SJCRH30 (cell line): ENCODE data around the gene ASH1L. TPM values are rescaled to one million over a fixed set of nuclear protein-coding genes. Genes with fewer than 3 reads are reported as not detected.
"Not testable (repeated sequence)": the region's sequence is repeated elsewhere in the genome, so short reads cannot be mapped to it uniquely, and the experiment has no call there.

Source experiments
- DNase-seq, 2 experiments: peaks; one replicate each; pipeline ENCODE4 v3.0.0-alpha.2; 2015 to 2020
- H3K27ac ChIP-seq: fragments of 250-450 bp; sonication (Bioruptor Pico); 2 replicates; pipeline ENCODE4 v1.5.1; 2020; ENCODE audit warnings: mild to moderate bottlenecking, moderate library complexity
- H3K27me3 ChIP-seq: fragments of 250-450 bp; sonication (Bioruptor Pico); 2 replicates; pipeline ENCODE4 v1.5.1; 2020; ENCODE audit warnings: mild to moderate bottlenecking, moderate library complexity
- H3K36me3 ChIP-seq: fragments of 250-450 bp; sonication (Bioruptor Pico); 2 replicates; pipeline ENCODE4 v1.5.1; 2020; ENCODE audit warnings: mild to moderate bottlenecking, moderate library complexity
- H3K4me1 ChIP-seq: fragments of 250-450 bp; sonication (Bioruptor Pico); 2 replicates; pipeline ENCODE4 v1.5.1; 2020; ENCODE audit warnings: mild to moderate bottlenecking, moderate library complexity
- H3K4me3 ChIP-seq: fragments of 250-450 bp; sonication (Bioruptor Pico); 2 replicates; pipeline ENCODE4 v1.5.1; 2020; ENCODE audit warnings: mild to moderate bottlenecking, moderate library complexity
- H3K9me3 ChIP-seq: fragments of 250-450 bp; sonication (Bioruptor Pico); replicated peaks from 2 replicates; pipeline ENCODE4 v1.5.1; 2020; ENCODE audit warnings: mild to moderate bottlenecking, moderate library complexity
- total RNA-seq: library from RNA; depleted of rRNA; stranded (reverse); fragments of >200 nt; shearing (Covaris generic); gene quantifications from 2 replicates; pipeline ENCODE4 v1.2.3, GENCODE V29; 2014

ASH1L gene
- total RNA-seq, 1 experiment from 2014 or later = 35.1 TPM

- H3K27ac ChIP-seq = no peak overlapping the region
- H3K27me3 ChIP-seq = no peaks in the 10 kb centered on the region
- H3K36me3 ChIP-seq = peaks cover 30% of the 10 kb centered on the region
- H3K4me1 ChIP-seq = peaks cover 14% of the 10 kb centered on the region
- DNase-seq = no peak
- no peaks in the 10 kb centered on the region for H3K9me3 ChIP-seq
- no peak overlapping the region for H3K4me3 ChIP-seq
Observed at GRCh38 chr1:155458111-155458510, 104.5 kb downstream of the ASH1L start.

DNA sequence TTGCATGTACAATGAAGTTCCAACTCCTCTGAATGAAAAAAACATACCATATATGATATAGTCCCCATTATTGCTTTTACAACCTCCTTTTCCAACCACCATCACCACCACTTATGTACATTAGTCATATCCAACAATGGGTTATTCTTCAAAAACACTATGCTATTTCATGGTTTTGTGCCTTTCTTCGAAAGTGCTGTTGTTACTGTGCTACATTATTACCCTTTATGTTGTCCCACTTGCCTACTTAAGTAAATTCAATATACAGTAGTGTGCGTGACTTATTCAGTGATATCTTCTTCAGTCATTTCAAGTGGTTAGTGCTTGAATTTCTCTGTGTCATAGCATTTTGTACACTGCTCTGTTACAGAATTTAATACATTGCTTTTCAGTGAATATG, 105.3 kb downstream of the ASH1L start:
- no peaks in the 10 kb centered on the region for H3K9me3 ChIP-seq
- H3K4me1 ChIP-seq = peaks cover 14% of the 10 kb centered on the region
- no peak overlapping the region for H3K4me3 ChIP-seq
- DNase-seq = no peak
- H3K27me3 ChIP-seq = no peaks in the 10 kb centered on the region
- no peak overlapping the region for H3K27ac ChIP-seq
- peaks cover 26% of the 10 kb centered on the region for H3K36me3 ChIP-seq

GRCh38 chr1:155455588-155456195, 106.9 kb downstream of the ASH1L start:
- DNase-seq = peak in 1 of 2 experiments; percentile 44
- H3K4me3 ChIP-seq = no peak overlapping the region
- no peak overlapping the region for H3K27ac ChIP-seq
- H3K9me3 ChIP-seq = no peaks in the 10 kb centered on the region
- no peaks in the 10 kb centered on the region for H3K27me3 ChIP-seq
- peaks cover 20% of the 10 kb centered on the region for H3K36me3 ChIP-seq
- H3K4me1 ChIP-seq = peaks cover 14% of the 10 kb centered on the region

DNA sequence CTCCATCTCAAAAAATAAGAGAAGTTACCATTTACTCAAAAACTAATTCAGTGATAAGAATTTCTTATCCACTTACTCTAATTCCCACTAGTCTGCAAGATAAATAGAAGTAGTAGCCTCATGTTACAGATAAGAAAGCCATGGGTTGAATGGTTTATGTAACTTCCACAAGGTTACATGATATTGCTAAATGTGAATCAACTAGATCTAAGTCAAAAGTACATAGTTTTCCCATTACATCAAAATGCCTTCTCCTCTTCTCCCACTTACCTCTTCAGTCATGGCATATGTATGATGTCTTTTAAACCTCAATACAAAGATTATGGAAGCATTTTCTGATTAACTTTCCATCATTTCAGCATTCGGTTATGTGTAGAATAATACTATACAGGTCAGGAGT, 108.5 kb downstream of the ASH1L start:
- DNase-seq = no peak
- no peaks in the 10 kb centered on the region for H3K9me3 ChIP-seq
- peaks cover 14% of the 10 kb centered on the region for H3K4me1 ChIP-seq
- peaks cover 20% of the 10 kb centered on the region for H3K36me3 ChIP-seq
- H3K27me3 ChIP-seq = no peaks in the 10 kb centered on the region
- no peak overlapping the region for H3K4me3 ChIP-seq
- no peak overlapping the region for H3K27ac ChIP-seq

- Histone ChIP-seq H3K27ac (no peak overlapping the region), H3K9me3 (no peaks in the 10 kb centered on the region), H3K4me3 (no peak overlapping the region), H3K36me3 (peaks cover 20% of the 10 kb centered on the region), H3K4me1 (peaks cover 14% of the 10 kb centered on the region), H3K27me3 (no peaks in the 10 kb centered on the region)
- no peak for DNase-seq
Observed at GRCh38 chr1:155453141-155453540, 109.5 kb downstream of the ASH1L start.

GRCh38 chr1:155451199-155451598, 111.4 kb downstream of the ASH1L start:
- no peak for DNase-seq
- H3K4me3 ChIP-seq = no peak overlapping the region
- no peaks in the 10 kb centered on the region for H3K27me3 ChIP-seq
- peaks cover 26% of the 10 kb centered on the region for H3K36me3 ChIP-seq
- H3K4me1 ChIP-seq = peaks cover 5% of the 10 kb centered on the region
- no peak overlapping the region for H3K27ac ChIP-seq
- H3K9me3 ChIP-seq = no peaks in the 10 kb centered on the region

- DNase-seq, H3K4me1 ChIP-seq, H3K27me3 ChIP-seq, H3K9me3 ChIP-seq, H3K27ac ChIP-seq, H3K4me3 ChIP-seq: not testable (repeated sequence)
- peaks cover 15% of the 10 kb centered on the region for H3K36me3 ChIP-seq
Observed at GRCh38 chr1:155442431-155442830, 120.2 kb downstream of the ASH1L start.

GRCh38 chr1:155437405-155437804, 125.2 kb downstream of the ASH1L start:
- no peaks in the 10 kb centered on the region for H3K9me3 ChIP-seq
- no peaks in the 10 kb centered on the region for H3K4me1 ChIP-seq
- H3K27me3 ChIP-seq = no peaks in the 10 kb centered on the region
- H3K36me3 ChIP-seq = peaks cover 28% of the 10 kb centered on the region
- DNase-seq = no peak
- no peak overlapping the region for H3K27ac ChIP-seq
- no peak overlapping the region for H3K4me3 ChIP-seq

DNA sequence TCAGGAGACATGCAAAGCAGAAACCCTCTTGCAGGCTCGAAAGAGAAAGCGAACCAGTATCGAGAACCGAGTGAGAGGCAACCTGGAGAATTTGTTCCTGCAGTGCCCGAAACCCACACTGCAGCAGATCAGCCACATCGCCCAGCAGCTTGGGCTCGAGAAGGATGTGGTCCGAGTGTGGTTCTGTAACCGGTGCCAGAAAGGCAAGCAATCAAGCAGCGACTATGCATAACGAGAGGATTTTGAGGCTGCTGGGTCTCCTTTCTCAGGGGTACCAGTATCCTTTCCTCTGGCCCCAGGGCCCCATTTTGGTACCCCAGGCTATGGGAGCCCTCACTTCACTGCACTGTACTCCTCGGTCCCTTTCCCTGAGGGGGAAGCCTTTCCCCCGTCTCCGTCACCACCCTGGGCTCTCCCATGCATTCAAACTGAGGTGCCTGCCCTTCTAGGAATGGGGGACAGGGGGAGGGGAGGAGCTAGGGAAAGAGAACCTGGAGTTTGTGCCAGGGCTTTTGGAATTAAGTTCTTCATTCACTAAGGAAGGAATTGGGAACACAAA, 128.7 kb downstream of the ASH1L start:
- H3K9me3 ChIP-seq, DNase-seq, H3K4me1 ChIP-seq, H3K4me3 ChIP-seq, H3K27me3 ChIP-seq, H3K27ac ChIP-seq: not testable (repeated sequence)
- peaks cover 31% of the 10 kb centered on the region for H3K36me3 ChIP-seq

GRCh38 chr1:155433128-155433830, 129.3 kb downstream of the ASH1L start:
- not testable (repeated sequence) for H3K4me3 ChIP-seq, H3K9me3 ChIP-seq, H3K27me3 ChIP-seq, DNase-seq, H3K4me1 ChIP-seq, H3K27ac ChIP-seq
- peaks cover 27% of the 10 kb centered on the region for H3K36me3 ChIP-seq

GRCh38 chr1:155424091-155424490, 138.5 kb downstream of the ASH1L start:
- H3K4me3 ChIP-seq = no peak overlapping the region
- no peaks in the 10 kb centered on the region; the same call in 1 of the 2 replicates for H3K36me3 ChIP-seq
- no peaks in the 10 kb centered on the region for H3K9me3 ChIP-seq
- no peaks in the 10 kb centered on the region for H3K4me1 ChIP-seq
- no peak for DNase-seq
- no peaks in the 10 kb centered on the region for H3K27me3 ChIP-seq
- no peak overlapping the region for H3K27ac ChIP-seq

GRCh38 chr1:155420788-155421187, 141.8 kb downstream of the ASH1L start:
- no peak for DNase-seq
- H3K4me1 ChIP-seq = no peaks in the 10 kb centered on the region
- no peaks in the 10 kb centered on the region; the same call in 1 of the 2 replicates for H3K36me3 ChIP-seq
- H3K27me3 ChIP-seq = no peaks in the 10 kb centered on the region
- no peak overlapping the region for H3K27ac ChIP-seq
- no peaks in the 10 kb centered on the region for H3K9me3 ChIP-seq
- H3K4me3 ChIP-seq = no peak overlapping the region

DNA sequence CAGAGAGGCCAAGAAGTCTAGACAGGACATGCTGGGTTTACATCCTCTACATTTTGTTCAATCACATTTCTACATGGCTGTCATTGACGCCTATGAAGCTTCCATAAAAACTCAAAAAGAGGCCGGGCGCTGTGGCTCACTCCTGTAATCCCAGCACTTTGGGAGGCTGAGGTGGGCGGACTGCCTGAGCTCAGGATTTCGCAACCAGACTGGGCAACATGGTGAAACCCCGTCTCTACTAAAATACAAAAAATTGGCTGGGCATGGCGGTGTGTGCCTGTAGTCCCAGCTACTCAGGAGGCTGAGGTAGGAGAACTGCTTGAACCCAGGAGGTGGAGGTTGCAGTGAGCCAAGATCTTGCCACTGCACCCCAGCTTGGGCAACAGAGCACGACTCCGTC, 150.8 kb downstream of the ASH1L start:
- not testable (repeated sequence) for H3K4me3 ChIP-seq, H3K9me3 ChIP-seq, H3K36me3 ChIP-seq, H3K27me3 ChIP-seq, H3K27ac ChIP-seq, H3K4me1 ChIP-seq, DNase-seq

DNA sequence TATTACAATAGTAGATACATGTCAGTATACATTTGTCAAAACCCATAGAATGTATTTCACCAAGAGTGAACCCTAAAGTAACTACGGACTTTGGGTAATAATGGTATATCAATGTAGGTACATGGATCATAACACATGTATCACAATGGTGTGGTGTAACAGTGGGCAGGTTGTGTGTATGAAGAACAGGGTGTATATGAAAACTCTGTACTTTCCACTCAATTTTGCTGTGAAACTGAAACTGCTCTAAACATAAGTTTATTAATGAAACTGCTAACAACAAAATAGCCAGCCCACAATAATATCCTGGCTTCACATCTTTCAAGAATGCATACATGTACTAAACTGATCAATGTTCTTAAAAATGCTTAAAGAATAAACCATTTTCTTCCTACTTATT, 151.7 kb downstream of the ASH1L start:
- no peaks in the 10 kb centered on the region for H3K4me1 ChIP-seq
- H3K9me3 ChIP-seq = no peaks in the 10 kb centered on the region
- no peaks in the 10 kb centered on the region for H3K27me3 ChIP-seq
- no peaks in the 10 kb centered on the region; the same call in none of the 2 replicates for H3K36me3 ChIP-seq
- no peak overlapping the region for H3K4me3 ChIP-seq
- H3K27ac ChIP-seq = no peak overlapping the region
- DNase-seq = no peak

DNA sequence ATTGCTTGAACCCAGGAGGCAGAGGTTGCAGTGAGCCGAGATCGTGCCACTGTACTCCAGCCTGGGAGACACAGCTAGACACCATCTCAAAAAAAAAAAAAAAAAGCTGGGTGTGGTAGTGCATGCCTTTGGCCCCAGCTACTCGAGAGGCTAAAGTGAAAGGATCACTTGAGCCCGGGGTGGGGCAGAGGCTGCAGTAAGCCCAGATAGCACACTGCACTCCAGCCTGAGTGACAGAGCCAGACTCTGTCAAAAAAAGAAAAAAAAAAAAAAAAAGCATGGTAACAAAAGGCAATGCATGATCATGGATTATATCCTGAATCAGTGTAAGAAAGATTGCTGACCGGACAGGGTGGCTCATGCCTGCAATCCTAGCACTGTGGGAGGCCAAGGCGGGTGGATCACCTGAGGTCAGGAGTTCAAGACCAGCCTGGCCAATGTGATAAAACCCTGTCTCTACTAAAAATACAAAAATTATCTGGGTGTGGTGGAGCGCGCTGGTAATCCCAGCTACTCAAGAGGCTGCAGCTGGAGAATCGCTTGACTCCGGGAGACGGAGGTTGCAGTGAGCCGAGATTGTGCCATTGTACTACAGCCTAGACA, 165.6 kb downstream of the ASH1L start:
- Histone ChIP-seq H3K27me3 (no peaks in the 10 kb centered on the region), H3K27ac (no peak overlapping the region), H3K4me1 (no peaks in the 10 kb centered on the region), H3K9me3 (no peaks in the 10 kb centered on the region), H3K4me3 (no peak overlapping the region), H3K36me3 (peaks cover 29% of the 10 kb centered on the region)
- DNase-seq = peak in 1 of 2 experiments; percentile 4
